Stimulated activated CD8-positive, alpha-beta memory T cell treated with anti-CD3 and anti-CD28 coated beads, Interleukin-4, amount 100 ng/mL, for 48 hours (primary cell): ENCODE data around the gene UBQLN1.
A peak's percentile ranks its signal among the peaks of the same experiment; 100 is the strongest.

Experiments used
- DNase-seq: peaks from one replicate; pipeline ENCODE4 v3.0.0-alpha.2; 2020

Gene UBQLN1

DNA sequence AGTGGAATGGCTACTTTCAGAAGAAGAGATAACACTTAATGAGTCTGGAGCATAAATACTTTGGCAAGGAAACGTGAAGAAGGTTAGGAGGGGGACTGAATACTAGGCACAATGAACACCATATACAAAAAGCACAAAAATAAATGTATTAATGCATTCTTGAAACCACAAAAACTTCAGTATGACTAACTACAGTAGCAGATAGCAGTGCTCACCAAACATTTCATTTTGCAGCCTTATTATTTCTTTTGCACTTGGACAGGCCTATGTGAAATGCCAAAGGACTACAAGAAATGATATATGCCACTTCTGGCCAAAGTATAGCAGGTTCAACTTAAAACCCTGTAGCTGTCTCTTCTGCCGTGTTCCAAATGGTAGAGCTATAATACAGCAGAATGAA is 26.3 kb downstream of the UBQLN1 start:
- DNase-seq = no peak

GRCh38 chr9:83680233-83680632 is 27.5 kb downstream of the UBQLN1 start:
- no peak for DNase-seq

DNA sequence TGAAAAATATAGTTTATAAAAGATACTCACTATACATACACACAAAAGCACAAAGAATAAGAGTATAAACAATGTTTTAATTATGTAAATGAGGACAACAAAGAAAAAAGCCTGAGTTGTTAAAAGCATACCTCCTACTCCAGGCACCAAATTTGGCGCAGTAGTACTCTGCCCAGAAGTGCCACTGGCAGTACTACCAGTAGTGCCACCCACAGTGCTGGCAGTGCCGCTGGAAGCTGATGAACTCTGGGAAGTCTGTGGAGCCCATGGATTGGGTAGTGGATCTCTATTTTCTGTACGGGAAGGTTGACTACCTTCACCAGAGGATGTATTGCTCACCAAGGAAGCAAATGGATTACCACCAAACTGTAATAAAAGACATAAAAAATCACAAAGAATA is 30.2 kb downstream of the UBQLN1 start:
- no peak for DNase-seq

DNA sequence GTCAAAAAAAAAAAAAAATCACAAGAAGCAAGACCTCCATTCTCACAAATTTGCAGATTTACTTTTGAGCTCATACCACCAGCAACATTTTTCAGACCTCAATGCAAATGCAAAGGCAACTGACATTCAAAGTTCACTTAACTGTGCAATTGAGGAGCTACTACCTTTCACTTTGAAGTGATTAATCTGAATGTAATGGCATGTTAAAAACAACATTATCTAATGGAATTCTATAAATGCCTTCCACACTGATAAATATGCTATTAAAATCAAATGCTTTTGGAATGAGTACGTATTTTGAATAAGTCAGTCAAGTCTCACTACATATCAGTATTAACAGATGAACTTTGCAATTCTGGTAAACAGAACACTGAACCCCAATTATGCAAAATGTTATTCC is 32.3 kb downstream of the UBQLN1 start:
- no peak for DNase-seq

DNA sequence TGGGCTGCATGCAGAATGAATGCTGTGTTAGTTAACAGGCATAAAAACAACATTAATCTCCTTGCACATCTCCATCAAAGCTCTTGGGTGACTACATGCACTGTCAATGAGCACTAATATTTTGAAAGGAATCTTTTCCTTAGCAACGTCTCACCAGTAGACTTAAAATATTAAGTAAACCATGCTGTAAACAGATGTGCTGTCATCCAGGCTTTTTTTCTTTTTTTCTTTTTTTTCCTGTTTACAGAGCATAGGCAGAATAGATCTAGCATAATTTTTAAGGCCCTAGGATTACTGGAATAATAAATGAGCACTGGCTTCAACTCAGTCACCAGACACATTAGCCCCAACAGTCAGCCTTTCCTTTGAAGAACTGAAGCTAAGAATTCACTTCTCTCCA is 36.3 kb downstream of the UBQLN1 start:
- DNase-seq = no peak

GRCh38 chr9:83670381-83670780 is 37.4 kb downstream of the UBQLN1 start:
- no peak for DNase-seq

DNA sequence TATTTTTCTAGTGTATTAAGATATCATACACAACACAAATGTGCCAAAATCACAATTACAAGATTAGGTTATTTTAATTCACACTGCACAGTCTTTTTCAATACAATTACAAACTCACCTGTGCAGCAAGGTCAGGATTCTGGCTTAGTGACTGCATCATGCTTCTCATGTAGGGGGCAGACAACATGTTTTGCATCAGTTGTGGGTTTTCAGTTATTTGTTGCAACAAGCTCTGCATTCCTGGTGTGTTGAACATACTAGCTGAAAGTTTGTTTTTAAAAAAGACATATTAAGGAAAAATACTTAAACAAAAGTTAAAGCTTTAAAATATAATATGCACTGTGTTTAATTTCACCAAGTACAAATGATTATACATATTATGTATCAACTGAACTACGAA is 38.7 kb downstream of the UBQLN1 start:
- DNase-seq = no peak

- no peak for DNase-seq
These were observed 42.1 kb downstream of the UBQLN1 start for GRCh38 chr9:83665580-83666200.

DNA sequence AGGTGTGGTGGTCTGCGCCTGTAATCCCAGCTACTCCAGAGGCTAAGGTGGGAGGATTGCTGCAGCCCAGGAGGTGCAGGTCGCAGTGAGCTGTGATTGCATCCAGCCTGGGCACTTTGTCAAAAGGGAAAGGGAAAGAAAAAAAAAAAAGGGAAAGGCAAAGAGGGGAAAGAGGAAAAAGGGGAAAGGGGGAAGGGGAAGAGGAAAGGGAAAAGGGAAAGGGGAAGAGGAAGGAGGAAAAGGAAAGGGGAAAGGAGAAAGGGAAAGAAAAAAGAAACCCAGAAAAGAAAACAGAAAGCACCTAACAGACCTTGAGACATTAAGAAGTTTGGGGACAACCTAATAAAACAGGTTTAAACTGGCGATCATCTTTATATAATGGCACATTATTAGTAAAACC is 44.8 kb downstream of the UBQLN1 start:
- DNase-seq = no peak

- DNase-seq = no peak
These were observed 50.8 kb downstream of the UBQLN1 start for GRCh38 chr9:83656952-83657351.

- no peak for DNase-seq
These were observed 51.6 kb downstream of the UBQLN1 start for GRCh38 chr9:83656032-83656680.

- no peak for DNase-seq
These were observed 52.3 kb downstream of the UBQLN1 start for GRCh38 chr9:83655433-83655832.

- no peak for DNase-seq
These were observed 55.3 kb downstream of the UBQLN1 start for GRCh38 chr9:83652433-83652832.

DNA sequence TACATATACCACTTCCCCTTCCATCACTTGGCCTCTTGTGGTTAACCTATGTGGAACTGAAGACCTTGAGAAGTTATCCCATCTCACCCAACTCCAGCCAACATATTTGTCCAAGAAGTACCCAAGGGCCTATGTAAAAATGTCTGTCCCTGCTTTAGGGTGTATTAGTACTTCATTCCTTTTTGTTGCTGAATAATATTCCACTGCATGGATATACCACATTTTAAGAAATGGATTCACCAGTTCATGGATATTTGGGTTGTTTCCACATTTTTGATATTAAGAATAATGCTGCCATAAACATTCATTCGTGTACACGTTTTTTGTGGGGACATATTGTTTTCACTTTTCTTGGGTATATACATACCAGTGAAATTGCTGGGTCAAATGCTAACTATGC is 56.2 kb downstream of the UBQLN1 start:
- DNase-seq = no peak

DNA sequence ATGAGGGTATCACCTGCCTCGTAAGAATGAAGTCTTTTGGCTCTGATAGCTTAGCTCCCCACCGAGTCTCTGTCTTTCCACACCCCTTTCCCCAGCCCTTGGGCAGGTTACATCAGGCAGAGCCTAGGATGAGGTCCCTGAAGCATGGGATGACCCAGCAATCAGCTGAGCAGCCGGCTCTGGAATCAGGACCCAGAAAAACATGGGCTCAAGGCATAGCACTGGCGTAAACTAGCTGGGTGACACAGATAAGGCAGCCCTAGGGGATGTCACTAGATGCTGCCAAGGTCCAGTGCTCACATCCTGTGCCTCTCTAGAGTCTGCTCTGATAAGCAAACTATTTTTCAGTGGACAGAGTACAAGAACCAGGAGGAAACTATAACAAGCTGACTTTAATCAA is 58.2 kb downstream of the UBQLN1 start:
- no peak for DNase-seq

DNA sequence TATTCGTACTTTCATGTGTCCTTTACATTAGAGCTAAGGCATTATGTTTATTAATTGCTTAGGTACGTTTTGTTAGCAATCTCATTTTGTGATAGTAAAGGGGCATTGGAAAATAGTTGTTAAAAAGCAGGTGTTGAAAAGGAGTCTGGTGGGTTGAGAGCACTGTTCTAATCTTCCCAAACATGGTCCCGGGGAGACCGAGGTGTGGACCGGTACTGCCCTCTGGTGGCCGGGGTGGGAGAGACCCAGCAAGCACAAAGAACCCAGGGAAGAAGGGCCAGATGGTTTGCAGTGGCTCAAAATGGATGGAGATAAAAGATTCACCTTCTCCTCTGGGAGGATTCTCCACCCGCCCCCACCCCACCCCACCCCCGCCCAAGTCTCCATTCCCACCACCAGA is 58.7 kb downstream of the UBQLN1 start:
- DNase-seq = peak; percentile 85

GRCh38 chr9:83646500-83647239 is 61.1 kb downstream of the UBQLN1 start:
- no peak for DNase-seq

DNA sequence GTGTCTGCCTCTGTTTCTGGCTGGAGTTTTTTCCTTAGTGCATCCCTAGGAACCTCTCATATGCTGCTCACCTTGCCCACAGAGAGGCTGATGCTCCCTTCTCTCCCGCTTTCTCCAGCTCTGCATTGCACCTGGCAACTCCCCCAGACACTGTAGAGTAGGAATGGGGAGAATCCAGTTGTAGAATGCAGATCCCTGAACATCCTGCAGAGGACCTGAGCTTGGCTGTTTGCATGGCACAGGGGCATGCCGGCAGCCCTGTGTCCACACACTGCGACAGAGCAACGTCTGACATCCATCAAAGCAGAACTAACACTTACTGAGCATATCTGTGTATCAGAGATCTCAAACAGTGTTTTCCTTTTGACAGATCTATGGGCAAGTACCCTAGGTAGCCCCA is 65.0 kb downstream of the UBQLN1 start:
- no peak for DNase-seq

GRCh38 chr9:83639266-83639665 is 68.5 kb downstream of the UBQLN1 start:
- no peak for DNase-seq

DNA sequence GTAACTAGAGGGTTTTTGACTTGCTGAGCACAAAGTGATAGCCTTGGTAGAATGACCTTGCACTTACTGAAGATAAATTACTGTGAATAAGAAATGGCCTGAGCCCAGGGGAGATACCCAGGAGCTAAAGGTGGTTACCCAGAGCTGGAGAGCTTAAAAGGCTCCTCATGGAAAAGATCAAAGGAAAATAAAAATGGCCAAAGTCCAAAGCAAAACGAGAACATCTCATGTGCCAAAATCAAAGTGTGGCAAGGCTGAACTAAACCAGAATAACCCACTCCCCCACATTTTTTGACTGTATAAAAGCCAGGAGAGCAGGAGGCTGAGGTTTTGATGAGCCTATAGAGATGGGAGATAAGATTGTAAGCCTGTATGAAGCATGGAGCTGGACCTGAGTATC is 70.4 kb downstream of the UBQLN1 start:
- no peak for DNase-seq

GRCh38 chr9:83636813-83637212 is 70.9 kb downstream of the UBQLN1 start:
- no peak for DNase-seq

GRCh38 chr9:83633676-83634075 is 74.1 kb downstream of the UBQLN1 start:
- no peak for DNase-seq

GRCh38 chr9:83633255-83633654 is 74.5 kb downstream of the UBQLN1 start:
- no peak for DNase-seq

- DNase-seq = no peak
These were observed 76.8 kb downstream of the UBQLN1 start for GRCh38 chr9:83630938-83631457.
